SK-N-SH (cell line): ENCODE results near the gene MICU2.

Experiments
- EP300 ChIP-seq, 2 experiments: IDR thresholded peaks; 2 replicates each; pipeline versions ENCODE4 v1.4.0 to v1.6.1; 2012; ENCODE audit warnings: borderline replicate concordance in 1 of 2, low read depth in 1 of 2, low read length in 1 of 2
- EZH2phosphoT487 ChIP-seq: fragments of 200-600 bp; sonication (generic); IDR thresholded peaks from 2 replicates; pipeline ENCODE4 v1.6.1; 2017; ENCODE audit warnings: low read depth, mixed run types, mild to moderate bottlenecking, antibody characterized with exemption, moderate library complexity, borderline replicate concordance
- FOSL2 ChIP-seq: IDR thresholded peaks from 2 replicates; pipeline ENCODE4 v1.4.0; 2012; ENCODE audit warnings: low read depth, mild to moderate bottlenecking, moderate library complexity, borderline replicate concordance
- GABPA ChIP-seq: IDR thresholded peaks from 2 replicates; pipeline ENCODE4 v1.4.0; 2012; ENCODE audit warnings: low read depth, mild to moderate bottlenecking
- JUND ChIP-seq: IDR thresholded peaks from 2 replicates; pipeline ENCODE4 v1.4.0; 2012
- MXI1 ChIP-seq: IDR thresholded peaks from 2 replicates; pipeline ENCODE4 v1.6.1; 2012; ENCODE audit warnings: mild to moderate bottlenecking, low read depth, low read length, improper control_type of control experiment
- POLR2AphosphoS5 ChIP-seq: IDR thresholded peaks from 2 replicates; pipeline ENCODE4 v1.6.1; 2012; ENCODE audit warnings: low read depth, low read length
- RAD21 ChIP-seq: IDR thresholded peaks from 2 replicates; pipeline ENCODE4 v1.6.1; 2012; ENCODE audit warnings: mild to moderate bottlenecking, low read length
- RCOR1 ChIP-seq: fragments of 150-350 bp; IDR thresholded peaks from 2 replicates; pipeline ENCODE4 v1.6.1; 2017; ENCODE audit warnings: antibody characterized with exemption, low read length
- RFX5 ChIP-seq: IDR thresholded peaks from 2 replicates; pipeline ENCODE4 v1.6.1; 2012; ENCODE audit warnings: mild to moderate bottlenecking, improper control_type of control experiment, low read length
- TF ChIP-seq, protein P1 (sequence below): fragments of 200-600 bp; sonication (generic); IDR thresholded peaks from 2 replicates; pipeline ENCODE4 v1.6.1; 2017; ENCODE audit warnings: antibody characterized with exemption, mild to moderate bottlenecking, moderate library complexity
- TF ChIP-seq, protein P2 (sequence below): fragments of 150-350 bp; IDR thresholded peaks from 2 replicates; pipeline ENCODE4 v1.6.1; 2017; ENCODE audit warnings: antibody characterized with exemption, low read length, low read depth, borderline replicate concordance

DNA sequence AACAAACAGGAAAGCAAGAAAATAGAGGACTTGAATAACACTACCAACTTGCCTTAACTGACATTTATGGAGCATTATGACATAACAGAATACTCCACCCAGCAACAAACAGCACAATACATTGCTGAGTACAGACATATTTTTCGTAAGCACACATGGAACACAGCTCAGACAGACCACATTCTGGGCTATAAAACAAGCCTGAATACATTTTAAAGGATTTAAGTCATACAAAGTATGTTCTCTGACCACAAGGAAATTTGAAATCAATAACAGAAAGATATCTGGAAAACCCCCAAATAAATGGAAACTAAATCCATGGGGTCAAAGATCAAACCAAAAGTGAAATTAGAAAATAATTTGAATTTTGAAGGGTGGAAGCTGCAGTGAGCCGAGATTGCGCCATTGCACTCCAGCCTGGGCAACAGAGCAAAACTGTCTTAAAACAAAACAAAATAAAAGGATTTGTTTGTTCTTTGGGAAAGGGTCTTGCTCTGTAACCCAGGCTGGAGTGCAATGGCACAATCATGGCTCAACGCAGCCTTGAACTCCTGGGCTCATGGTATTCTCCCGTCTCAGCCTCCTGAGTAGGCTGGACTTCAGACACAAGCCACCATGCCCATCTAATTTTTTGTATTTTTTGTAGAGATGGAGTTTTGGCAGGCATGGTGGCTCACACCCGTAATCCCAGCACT, 150.4 kb downstream of the MICU2 start:
- TF ChIP-seq GABPA (no peak), POLR2AphosphoS5 (no peak), RAD21 (no peak), RFX5 (no peak), FOSL2 (no peak), EZH2phosphoT487 (no peak), EP300 (IDR thresholded peaks at IDR 0.05; ENCODE audit: borderline replicate concordance in 1 of 2, low read depth in 1 of 2, low read length in 1 of 2) (no peak), JUND (no peak), MXI1 (no peak), RCOR1 (no peak)
- TF ChIP-seq, protein P1, sequence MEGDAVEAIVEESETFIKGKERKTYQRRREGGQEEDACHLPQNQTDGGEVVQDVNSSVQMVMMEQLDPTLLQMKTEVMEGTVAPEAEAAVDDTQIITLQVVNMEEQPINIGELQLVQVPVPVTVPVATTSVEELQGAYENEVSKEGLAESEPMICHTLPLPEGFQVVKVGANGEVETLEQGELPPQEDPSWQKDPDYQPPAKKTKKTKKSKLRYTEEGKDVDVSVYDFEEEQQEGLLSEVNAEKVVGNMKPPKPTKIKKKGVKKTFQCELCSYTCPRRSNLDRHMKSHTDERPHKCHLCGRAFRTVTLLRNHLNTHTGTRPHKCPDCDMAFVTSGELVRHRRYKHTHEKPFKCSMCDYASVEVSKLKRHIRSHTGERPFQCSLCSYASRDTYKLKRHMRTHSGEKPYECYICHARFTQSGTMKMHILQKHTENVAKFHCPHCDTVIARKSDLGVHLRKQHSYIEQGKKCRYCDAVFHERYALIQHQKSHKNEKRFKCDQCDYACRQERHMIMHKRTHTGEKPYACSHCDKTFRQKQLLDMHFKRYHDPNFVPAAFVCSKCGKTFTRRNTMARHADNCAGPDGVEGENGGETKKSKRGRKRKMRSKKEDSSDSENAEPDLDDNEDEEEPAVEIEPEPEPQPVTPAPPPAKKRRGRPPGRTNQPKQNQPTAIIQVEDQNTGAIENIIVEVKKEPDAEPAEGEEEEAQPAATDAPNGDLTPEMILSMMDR, result no peak
- TF ChIP-seq, protein P2, sequence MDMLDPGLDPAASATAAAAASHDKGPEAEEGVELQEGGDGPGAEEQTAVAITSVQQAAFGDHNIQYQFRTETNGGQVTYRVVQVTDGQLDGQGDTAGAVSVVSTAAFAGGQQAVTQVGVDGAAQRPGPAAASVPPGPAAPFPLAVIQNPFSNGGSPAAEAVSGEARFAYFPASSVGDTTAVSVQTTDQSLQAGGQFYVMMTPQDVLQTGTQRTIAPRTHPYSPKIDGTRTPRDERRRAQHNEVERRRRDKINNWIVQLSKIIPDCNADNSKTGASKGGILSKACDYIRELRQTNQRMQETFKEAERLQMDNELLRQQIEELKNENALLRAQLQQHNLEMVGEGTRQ, result no peak
